HFFc6 (cell line): ENCODE data around the gene DSP. TPM values are rescaled to one million over a fixed set of nuclear protein-coding genes. Genes with fewer than 3 reads are reported as not detected.

Experiments
- DNase-seq: peaks from one replicate; pipeline ENCODE4 v3.0.0-alpha.2; 2018
- H3K27ac Mint-ChIP-seq: 2 replicates; pipeline ENCODE4 v1.8.0; 2020; ENCODE audit warnings: mild to moderate bottlenecking, mixed read lengths
- H3K27me3 Mint-ChIP-seq: 2 replicates; pipeline ENCODE4 v1.8.0; 2021; ENCODE audit warnings: mild to moderate bottlenecking, moderate library complexity, mixed read lengths; ENCODE audit not compliant: insufficient read depth
- H3K36me3 Mint-ChIP-seq: 2 replicates; pipeline ENCODE4 v1.8.0; 2021; ENCODE audit warnings: low read depth, mixed read lengths
- H3K4me1 Mint-ChIP-seq: 2 replicates; pipeline ENCODE4 v1.8.0; 2020; ENCODE audit warnings: low read depth, mixed read lengths
- H3K4me3 Mint-ChIP-seq: 2 replicates; pipeline ENCODE4 v1.8.0; 2020; ENCODE audit warnings: mild to moderate bottlenecking, moderate library complexity, mixed read lengths
- H3K9me3 Mint-ChIP-seq: 2 replicates; pipeline ENCODE4 v1.8.0; 2020; ENCODE audit warnings: mild to moderate bottlenecking, mixed read lengths
- total RNA-seq, 6 experiments: library from RNA; stranded (reverse); fragmentation: NEBNext Ultra II Directional; extraction: Animal tissue kit (Norgen Biotek cat#: 25700); gene quantifications; 2 replicates in 1 of 6; 3 replicates in 5 of 6; pipeline ENCODE4 v1.2.3, GENCODE V29; 2021
- TF ChIP-seq, protein P1 (sequence below): fragments of 200-600 bp; sonication (generic); IDR thresholded peaks from 2 replicates; pipeline ENCODE4 v1.5.0; 2021; ENCODE audit warnings: antibody characterized with exemption, mild to moderate bottlenecking

DSP gene
- total RNA-seq, 6 experiments from 2014 or later: 33.8 to 65.4 (median 37.0) TPM

DNA sequence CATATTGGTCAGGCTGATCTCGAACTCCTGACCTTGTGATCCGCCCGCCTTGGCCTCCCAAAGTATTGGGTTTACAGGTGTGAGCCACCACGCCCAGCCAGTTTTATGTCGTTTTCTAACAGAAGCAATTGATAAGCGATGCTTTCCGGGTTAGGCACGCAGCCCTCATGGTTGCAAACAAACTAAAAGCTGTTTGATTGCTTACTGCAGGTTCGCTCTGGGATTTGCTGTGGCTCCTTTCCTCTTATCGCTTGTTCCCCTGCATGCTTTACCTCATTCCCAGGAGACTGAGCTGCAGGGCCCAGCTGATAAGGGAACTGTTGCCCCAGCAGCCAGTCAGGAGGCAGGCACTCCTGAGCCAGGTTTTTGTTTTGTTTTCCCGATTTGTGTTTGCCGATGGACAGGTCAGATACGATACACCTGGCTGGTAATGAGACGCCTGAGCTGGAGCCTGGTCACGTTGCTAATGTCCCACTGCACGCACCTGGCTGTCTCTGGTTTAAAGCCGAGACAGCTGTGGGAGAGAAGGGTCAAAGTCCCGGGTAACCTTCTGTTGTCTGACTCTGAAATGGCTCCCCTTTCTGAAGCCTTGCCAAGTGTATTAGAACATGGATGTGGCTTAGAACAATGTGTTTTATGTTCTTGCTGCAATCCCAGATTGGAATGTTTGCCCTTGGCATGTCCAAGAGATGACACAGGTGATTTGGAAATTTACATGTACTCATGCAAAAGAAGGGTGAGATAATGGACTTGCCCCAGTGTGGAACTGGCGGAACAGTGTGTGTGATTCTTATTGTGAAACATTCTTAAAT, 19.9 kb downstream of the DSP start:
- no peak for DNase-seq
- TF ChIP-seq, protein P1, sequence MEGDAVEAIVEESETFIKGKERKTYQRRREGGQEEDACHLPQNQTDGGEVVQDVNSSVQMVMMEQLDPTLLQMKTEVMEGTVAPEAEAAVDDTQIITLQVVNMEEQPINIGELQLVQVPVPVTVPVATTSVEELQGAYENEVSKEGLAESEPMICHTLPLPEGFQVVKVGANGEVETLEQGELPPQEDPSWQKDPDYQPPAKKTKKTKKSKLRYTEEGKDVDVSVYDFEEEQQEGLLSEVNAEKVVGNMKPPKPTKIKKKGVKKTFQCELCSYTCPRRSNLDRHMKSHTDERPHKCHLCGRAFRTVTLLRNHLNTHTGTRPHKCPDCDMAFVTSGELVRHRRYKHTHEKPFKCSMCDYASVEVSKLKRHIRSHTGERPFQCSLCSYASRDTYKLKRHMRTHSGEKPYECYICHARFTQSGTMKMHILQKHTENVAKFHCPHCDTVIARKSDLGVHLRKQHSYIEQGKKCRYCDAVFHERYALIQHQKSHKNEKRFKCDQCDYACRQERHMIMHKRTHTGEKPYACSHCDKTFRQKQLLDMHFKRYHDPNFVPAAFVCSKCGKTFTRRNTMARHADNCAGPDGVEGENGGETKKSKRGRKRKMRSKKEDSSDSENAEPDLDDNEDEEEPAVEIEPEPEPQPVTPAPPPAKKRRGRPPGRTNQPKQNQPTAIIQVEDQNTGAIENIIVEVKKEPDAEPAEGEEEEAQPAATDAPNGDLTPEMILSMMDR: no peak
- Mint-ChIP-seq H3K9me3 (no peaks in the 10 kb centered on the region), H3K4me3 (no peak overlapping the region), H3K4me1 (peaks cover 40% of the 10 kb centered on the region), H3K27me3 (peaks cover 3% of the 10 kb centered on the region; the same call in 1 of the 2 replicates), H3K36me3 (peaks cover 22% of the 10 kb centered on the region), H3K27ac (no peak overlapping the region)

DNA sequence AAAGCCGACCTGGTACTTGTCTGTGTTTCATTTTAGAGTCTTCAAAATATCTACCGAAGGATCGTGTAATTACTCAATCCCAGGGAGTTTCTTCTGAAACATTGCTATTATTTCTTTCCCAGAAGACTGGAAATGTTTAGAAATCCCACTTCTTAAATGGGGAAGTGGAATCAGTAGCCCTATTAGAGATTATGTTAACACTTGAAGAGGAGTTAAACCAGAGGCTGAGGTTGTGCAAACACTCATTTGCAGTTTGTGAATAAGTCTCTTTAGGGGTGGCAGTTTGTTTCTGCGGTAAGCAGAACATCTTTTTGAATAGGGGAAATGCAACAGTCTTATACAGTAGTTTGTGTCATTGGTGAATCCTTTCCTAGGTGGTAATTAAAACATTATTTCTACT, 21.3 kb downstream of the DSP start:
- TF ChIP-seq, protein P1: no peak

DNA sequence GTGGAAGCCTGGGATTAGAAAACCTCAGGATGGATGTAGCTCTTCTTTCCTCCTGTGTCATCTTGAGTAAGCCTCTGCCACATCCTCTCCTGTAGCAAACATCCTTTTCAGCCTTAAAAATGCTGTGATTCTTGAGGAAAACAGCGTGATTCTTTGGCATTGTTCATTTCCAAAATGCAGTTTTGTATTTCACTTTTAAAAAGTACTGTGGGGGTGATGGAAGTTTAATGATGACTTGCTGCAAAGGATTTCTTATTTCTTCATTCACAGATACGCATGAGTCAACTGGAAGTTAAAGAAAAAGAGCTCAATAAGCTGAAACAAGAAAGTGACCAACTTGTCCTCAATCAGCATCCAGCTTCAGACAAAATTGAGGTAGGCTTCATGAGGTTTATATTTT, 24.6 kb downstream of the DSP start:
- peaks cover 30% of the 10 kb centered on the region for H3K4me1 Mint-ChIP-seq
- no peak for DNase-seq
- H3K4me3 Mint-ChIP-seq: peak overlapping the region; percentile 53; the same call in 1 of the 2 replicates
- peaks cover 32% of the 10 kb centered on the region for H3K36me3 Mint-ChIP-seq
- TF ChIP-seq, protein P1: no peak
- H3K27ac Mint-ChIP-seq: peak overlapping the region; percentile 71
- H3K9me3 Mint-ChIP-seq: no peaks in the 10 kb centered on the region
- H3K27me3 Mint-ChIP-seq: no peaks in the 10 kb centered on the region; the same call in 1 of the 2 replicates

More for the DNA sequence above, 21.3 kb downstream of the DSP start:
- Mint-ChIP-seq H3K36me3 (peaks cover 22% of the 10 kb centered on the region), H3K9me3 (no peaks in the 10 kb centered on the region), H3K4me3 (no peak overlapping the region), H3K27ac (no peak overlapping the region), H3K4me1 (peaks cover 39% of the 10 kb centered on the region), H3K27me3 (peaks cover 3% of the 10 kb centered on the region; the same call in 1 of the 2 replicates)
- no peak for DNase-seq

DNA sequence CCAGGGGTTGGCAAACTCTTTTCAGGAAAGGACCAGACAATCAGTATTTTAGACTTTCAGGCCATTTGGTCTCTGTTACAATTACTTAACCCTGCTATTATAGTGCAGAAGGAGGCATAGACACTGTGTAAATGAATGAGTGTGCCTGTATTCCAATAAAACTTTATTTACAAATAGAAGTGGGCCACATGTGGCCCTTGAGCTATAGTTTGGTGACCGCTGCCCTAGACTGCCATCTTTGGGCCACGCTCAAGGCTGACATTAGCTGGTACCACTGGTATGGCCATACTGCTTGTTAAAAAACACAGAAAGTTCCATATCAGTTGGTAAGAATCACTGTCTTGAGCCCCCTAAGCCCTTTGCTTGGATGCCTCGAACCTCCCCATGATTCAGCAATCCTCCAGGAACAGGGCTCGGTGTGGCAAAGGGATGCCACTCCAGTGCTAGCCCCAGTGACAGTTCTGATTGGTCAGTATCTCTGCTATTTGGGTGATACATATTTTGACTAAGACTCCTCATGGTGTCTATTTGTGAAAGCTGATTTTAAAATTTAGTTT, 25.2 kb downstream of the DSP start:
- Mint-ChIP-seq H3K9me3 (no peaks in the 10 kb centered on the region), H3K36me3 (peaks cover 28% of the 10 kb centered on the region), H3K27ac (peak overlapping the region; percentile 71; the same call in 1 of the 2 replicates), H3K4me1 (peaks cover 24% of the 10 kb centered on the region), H3K27me3 (no peaks in the 10 kb centered on the region; the same call in 1 of the 2 replicates), H3K4me3 (no peak overlapping the region)
- TF ChIP-seq, protein P1: peak; percentile 30; the same call in 1 of the 2 replicates
- DNase-seq: no peak

DNA sequence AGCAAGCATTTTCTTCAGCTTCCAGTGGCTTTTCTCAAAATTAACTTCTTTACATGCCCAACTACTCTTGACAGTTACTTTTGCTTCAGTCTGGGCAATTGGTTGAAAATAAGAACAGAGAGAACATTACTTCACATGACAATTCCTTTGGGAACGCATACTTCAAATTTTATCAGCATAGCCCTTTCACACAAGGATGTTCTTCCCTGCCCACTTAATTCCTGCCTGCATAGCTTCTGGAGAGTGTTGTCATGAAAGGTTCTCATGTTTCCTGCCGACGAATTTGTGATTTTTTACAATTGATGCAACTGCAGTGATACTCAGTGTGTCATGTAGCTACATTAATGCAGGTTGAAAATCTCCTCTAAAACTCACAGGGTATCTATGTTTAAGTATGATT, 26.6 kb downstream of the DSP start:
- Mint-ChIP-seq H3K36me3 (peaks cover 27% of the 10 kb centered on the region), H3K4me3 (no peak overlapping the region; the same call in 1 of the 2 replicates), H3K4me1 (peaks cover 24% of the 10 kb centered on the region), H3K27me3 (no peaks in the 10 kb centered on the region; the same call in 1 of the 2 replicates), H3K27ac (0 out of 2 replicates have a peak overlapping the region, but pooled peaks have one; percentile 8), H3K9me3 (no peaks in the 10 kb centered on the region)
- TF ChIP-seq, protein P1: no peak
- peak; percentile 37 for DNase-seq
